H1 (cell line): ENCODE results near the gene BCL2L13. TPM values are rescaled to one million over a fixed set of nuclear protein-coding genes. Genes with fewer than 3 reads are reported as not detected.

Source experiments
- CTCF ChIA-PET: fragments of 300-600 bp; sonication (Branson Sonifier 250); formaldehyde crosslinking; loops from one replicate; lab custom pipeline; 2021; ENCODE audit not compliant: partially characterized antibody; lab: Charles Lee
- POLR2A ChIA-PET: fragments of 300-600 bp; sonication (Branson Sonifier 250); formaldehyde crosslinking; loops from one replicate; lab custom pipeline; 2021; ENCODE audit warnings: inconsistent platforms; ENCODE audit not compliant: partially characterized antibody; lab: Charles Lee
- DNase-seq, 2 experiments: peaks; one replicate each; pipeline versions ENCODE4 v3.0.0 to v3.0.0-alpha.2; 2010 to 2022; ENCODE audit warnings: low spot score in 2 of 2, low read depth in 1 of 2, mixed read lengths in 1 of 2
- FAIRE-seq: peaks from 2 replicates; lab custom pipeline; 2011; peaks lifted over from hg19 to GRCh38; lab: Jason Lieb, UNC
- H2AFZ ChIP-seq: 2 replicates; pipeline ENCODE4 v1.8.1; 2012; ENCODE audit warnings: low read length, inconsistent platforms
- H2AK5ac ChIP-seq: 2 replicates; pipeline ENCODE4 v1.6.1; 2013; ENCODE audit warnings: low read depth, low read length
- H2BK120ac ChIP-seq: replicated peaks from 2 replicates; pipeline ENCODE3; 2013; ENCODE audit warnings: low read depth, low read length, inconsistent platforms
- H2BK12ac ChIP-seq: 2 replicates; pipeline ENCODE4 v1.6.1; 2013; ENCODE audit warnings: low read depth, low read length
- H2BK15ac ChIP-seq: 2 replicates; pipeline ENCODE4 v1.6.1; 2013; ENCODE audit warnings: low read length
- H2BK20ac ChIP-seq: 2 replicates; pipeline ENCODE4 v1.6.1; 2013; ENCODE audit warnings: low read length
- H2BK5ac ChIP-seq: 2 replicates; pipeline ENCODE4 v1.6.1; 2013; ENCODE audit warnings: low read depth, low read length
- H3K14ac ChIP-seq: 2 replicates; pipeline ENCODE4 v1.6.1; 2013; ENCODE audit warnings: inconsistent platforms; ENCODE audit not compliant: insufficient read length
- H3K18ac ChIP-seq: 2 replicates; pipeline ENCODE4 v1.6.1; 2013; ENCODE audit warnings: low read length; ENCODE audit errors: extremely low read depth
- H3K23ac ChIP-seq: 2 replicates; pipeline ENCODE4 v1.6.1; 2013; ENCODE audit warnings: inconsistent platforms; ENCODE audit not compliant: insufficient read length
- H3K23me2 ChIP-seq: 2 replicates; pipeline ENCODE4 v1.6.1; 2013; ENCODE audit warnings: low read depth, low read length
- H3K27ac ChIP-seq: 2 replicates; pipeline ENCODE4 v1.6.1; 2011; ENCODE audit warnings: low read depth, low read length, inconsistent platforms
- H3K27me3 ChIP-seq, 4 experiments: replicated peaks in 1 of 4; 1 replicate in 1 of 4; 2 replicates in 3 of 4; pipeline versions ENCODE4 v1.6.1 to v1.8.1; 2011 to 2013; ENCODE audit warnings: low read length in 3 of 4, mild to moderate bottlenecking in 3 of 4, inconsistent platforms in 2 of 4, mixed read lengths in 2 of 4, moderate library complexity in 1 of 4; ENCODE audit not compliant: control insufficient read depth in 3 of 4, insufficient read depth in 3 of 4; ENCODE audit errors: extremely low read depth in 1 of 4
- H3K36me3 ChIP-seq, 4 experiments: 2 replicates each; pipeline versions ENCODE4 v1.6.1 to v1.8.1; 2011 to 2013; ENCODE audit warnings: mild to moderate bottlenecking in 4 of 4, low read length in 3 of 4, moderate library complexity in 2 of 4, control low read depth in 1 of 4, inconsistent platforms in 1 of 4; ENCODE audit not compliant: insufficient read depth in 4 of 4, control insufficient read depth in 2 of 4
- H3K4ac ChIP-seq: replicated peaks from 2 replicates; pipeline ENCODE3; 2013; ENCODE audit warnings: low read length, low read depth, mixed read lengths, inconsistent platforms; ENCODE audit not compliant: insufficient read length
- H3K4me1 ChIP-seq, 4 experiments: replicated peaks in 1 of 4; 1 replicate in 1 of 4; 2 replicates in 3 of 4; pipeline versions ENCODE4 v1.6.1 to v1.8.1; 2011 to 2013; ENCODE audit warnings: low read length in 3 of 4, inconsistent platforms in 2 of 4, mixed read lengths in 1 of 4; ENCODE audit not compliant: insufficient read depth in 4 of 4, control insufficient read depth in 3 of 4
- H3K4me2 ChIP-seq, 2 experiments: 2 replicates each; pipeline versions ENCODE4 v1.6.1 to v1.8.1; 2011 to 2013; ENCODE audit warnings: low read depth in 2 of 2, low read length in 2 of 2, control low read depth in 1 of 2, inconsistent platforms in 1 of 2, mild to moderate bottlenecking in 1 of 2; ENCODE audit not compliant: insufficient read depth in 1 of 2
- H3K4me3 ChIP-seq, 4 experiments: fragments of 200-600, 300-600 bp in 1 of 4; sonication (generic), shearing (Covaris generic), sonication (Bioruptor Twin) in 1 of 4; 2 replicates each; pipeline versions ENCODE4 v1.5.1 to v1.8.1; 2011 to 2016; ENCODE audit warnings: low read length in 4 of 4, low read depth in 3 of 4, control low read depth in 2 of 4, inconsistent platforms in 2 of 4, mild to moderate bottlenecking in 2 of 4, mixed read lengths in 1 of 4, moderate library complexity in 1 of 4; ENCODE audit not compliant: insufficient read depth in 2 of 4; ENCODE audit errors: extremely low read depth in 1 of 4
- H3K56ac ChIP-seq: replicated peaks from 2 replicates; pipeline ENCODE3; 2013; ENCODE audit warnings: low read depth, mild to moderate bottlenecking, mixed read lengths, low read length, inconsistent platforms; ENCODE audit not compliant: insufficient read length
- H3K79me1 ChIP-seq: 2 replicates; pipeline ENCODE4 v1.6.1; 2013; ENCODE audit warnings: low read depth, low read length, control low read depth
- H3K79me2 ChIP-seq, 2 experiments: 2 replicates each; pipeline versions ENCODE4 v1.6.1 to v1.8.1; 2012 to 2013; ENCODE audit warnings: low read length in 2 of 2, mild to moderate bottlenecking in 2 of 2, inconsistent platforms in 1 of 2; ENCODE audit not compliant: insufficient read depth in 2 of 2, control insufficient read depth in 1 of 2
- H3K9ac ChIP-seq, 4 experiments: replicated peaks in 1 of 4; 1 replicate in 1 of 4; 2 replicates in 3 of 4; pipeline versions ENCODE4 v1.6.1 to v1.8.1; 2011 to 2013; ENCODE audit warnings: low read depth in 3 of 4, low read length in 3 of 4, control low read depth in 2 of 4, mild to moderate bottlenecking in 2 of 4, moderate library complexity in 2 of 4, inconsistent platforms in 1 of 4; ENCODE audit errors: extremely low read depth in 1 of 4
- H3K9me3 ChIP-seq, 2 experiments: 2 replicates each; pipeline versions ENCODE4 v1.6.1 to v1.8.1; 2012 to 2013; ENCODE audit warnings: mild to moderate bottlenecking in 2 of 2, moderate library complexity in 2 of 2, control low read depth in 1 of 2, inconsistent platforms in 1 of 2, low read depth in 1 of 2, low read length in 1 of 2, mixed read lengths in 1 of 2; ENCODE audit not compliant: insufficient read depth in 2 of 2
- H4K20me1 ChIP-seq, 2 experiments: replicated peaks in 1 of 2; 2 replicates each; pipeline versions ENCODE3 to v1.8.1; 2011 to 2013; ENCODE audit warnings: inconsistent platforms in 2 of 2, low read length in 2 of 2, mild to moderate bottlenecking in 1 of 2; ENCODE audit not compliant: insufficient read depth in 2 of 2, control insufficient read depth in 1 of 2
- H4K5ac ChIP-seq: 2 replicates; pipeline ENCODE4 v1.6.1; 2013; ENCODE audit warnings: low read length, low read depth, mixed read lengths, inconsistent platforms; ENCODE audit not compliant: insufficient read length
- H4K8ac ChIP-seq: 2 replicates; pipeline ENCODE4 v1.8.0; 2013; ENCODE audit warnings: mild to moderate bottlenecking, moderate library complexity, low read length, inconsistent platforms; ENCODE audit not compliant: insufficient read depth; ENCODE audit errors: extremely low read depth
- H4K91ac ChIP-seq: replicated peaks from 2 replicates; pipeline ENCODE3; 2013; ENCODE audit warnings: low read length, mixed read lengths, inconsistent platforms; ENCODE audit not compliant: insufficient read length
- CHD1 ChIP-seq: IDR thresholded peaks from 2 replicates; pipeline ENCODE4 v1.6.1; 2012; ENCODE audit warnings: low read depth, low read length, improper control_type of control experiment
- SP2 ChIP-seq: IDR thresholded peaks from 2 replicates; pipeline ENCODE4 v1.6.1; 2012; ENCODE audit warnings: mild to moderate bottlenecking, low read length, inconsistent platforms
- TAF7 ChIP-seq: optimal IDR thresholded peaks from 2 replicates; pipeline ENCODE3; 2011; ENCODE audit warnings: low read depth, mild to moderate bottlenecking, inconsistent platforms, low read length, moderate library complexity, borderline replicate concordance
- WGBS, 2 experiments: shearing (Covaris generic) in 1 of 2; methylation state at CpG; one replicate each; pipeline versions ENCODE4 v1.1.6 to v1.1.7; 2013 to 2015; ENCODE audit warnings: low lambda C conversion rate in 2 of 2, mixed read lengths in 2 of 2, inconsistent platforms in 1 of 2, low coverage in 1 of 2, missing lambda C conversion rate in 1 of 2; ENCODE audit not compliant: insufficient replicate concordance in 2 of 2, insufficient coverage in 1 of 2, insufficient read length in 1 of 2; ENCODE audit errors: extremely low coverage in 1 of 2, missing lambda C conversion rate in 1 of 2; 5-methylcytosine and 5-hydroxymethylcytosine counted together
- polyA plus RNA-seq, 7 experiments: library from polyadenylated mRNA; depleted of rRNA in 3 of 7; stranded (reverse) in 5 of 7; unstranded in 2 of 7; fragments of >200 nt in 5 of 7; fragments of 200-250 nt in 2 of 7; gene quantifications; 1 replicate in 5 of 7; 2 replicates in 1 of 7; 4 replicates in 1 of 7; pipeline versions ENCODE4 v1.2.1 to v1.2.3, GENCODE V29; 2011 to 2013; ENCODE audit warnings: missing spikeins in 2 of 7, mixed read lengths in 2 of 7
- total RNA-seq: library from RNA; stranded (reverse); fragmentation: NEBNext Ultra II Directional; extraction: Animal tissue kit (Norgen Biotek cat#: 25700); gene quantifications from 2 replicates; pipeline ENCODE4 v1.2.1, GENCODE V29; 2021

The BCL2L13 gene
- total and polyA plus RNA-seq, 2 of the 8 experiments (the other 6 are each of a cell fraction or from before 2014, with no cell fraction given) = 20.7 to 35.0 TPM

DNA sequence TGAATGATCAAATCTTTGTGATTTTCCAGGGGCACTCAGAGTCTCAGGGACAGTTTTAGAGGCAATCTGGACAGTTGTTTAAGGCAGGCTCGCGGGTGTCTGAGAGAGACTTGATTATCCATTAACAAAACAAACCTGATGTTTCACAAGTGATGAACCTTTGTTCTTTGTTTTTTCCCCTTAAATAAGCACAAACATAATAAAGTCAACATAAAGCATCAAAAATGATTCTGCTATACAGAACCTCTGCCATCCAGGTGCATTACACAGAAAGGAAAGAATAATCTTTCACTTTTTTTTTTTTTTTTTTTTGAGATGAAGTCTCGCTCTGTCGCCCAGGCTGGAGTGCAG, 122.6 kb downstream of the BCL2L13 start:
- Histone ChIP-seq H3K18ac (no peak overlapping the region), H4K8ac (no peak overlapping the region), H3K4me1 (peaks cover 0 to 6% (median 0%) of the 10 kb centered on the region in 4 experiments; a peak in 1 of 7 replicates), H4K20me1 (no peaks in the 10 kb centered on the region), H2BK120ac (no peak overlapping the region), H2BK12ac (no peak overlapping the region), H3K4me2 (no peak overlapping the region), H3K36me3 (no peaks in the 10 kb centered on the region), H3K79me2 (peaks cover 0 to 22% of the 10 kb centered on the region in 2 experiments; a peak in 2 of 4 replicates), H3K27ac (no peak overlapping the region), H3K9me3 (no peaks in the 10 kb centered on the region), H2BK20ac (no peak overlapping the region), H2BK5ac (no peak overlapping the region), H3K9ac (no peak overlapping the region), H3K27me3 (no peaks in the 10 kb centered on the region), H3K14ac (no peak overlapping the region), H3K4me3 (no peak overlapping the region), H3K56ac (no peak overlapping the region), H2AK5ac (no peak overlapping the region), H4K5ac (no peak overlapping the region), H3K4ac (no peak overlapping the region), H4K91ac (no peak overlapping the region), H2BK15ac (no peak overlapping the region), H2AFZ (no peak overlapping the region), H3K79me1 (peaks cover 5% of the 10 kb centered on the region), H3K23ac (no peak overlapping the region), H3K23me2 (no peaks in the 10 kb centered on the region)
- no peak for TF ChIP-seq CHD1
- no peak for TF ChIP-seq TAF7
- TF ChIP-seq SP2 = no peak
- ChIA-PET POLR2A (no interaction called here), CTCF (interaction anchor here (1.0 to 1.8 kb wide), 2 partner anchors 9 to 12 kb away, joined by 3 read pairs; no protein-coding TSS in a partner anchor)
- DNase-seq (no peak), FAIRE-seq (no peak)
- 92% methylated on average over 2 of the region's 4 CpGs; no CpG with 5 or more reads in 1 of the 2 experiments for WGBS, 2 experiments
